ENCODE results near the gene RAB9B.

DNA sequence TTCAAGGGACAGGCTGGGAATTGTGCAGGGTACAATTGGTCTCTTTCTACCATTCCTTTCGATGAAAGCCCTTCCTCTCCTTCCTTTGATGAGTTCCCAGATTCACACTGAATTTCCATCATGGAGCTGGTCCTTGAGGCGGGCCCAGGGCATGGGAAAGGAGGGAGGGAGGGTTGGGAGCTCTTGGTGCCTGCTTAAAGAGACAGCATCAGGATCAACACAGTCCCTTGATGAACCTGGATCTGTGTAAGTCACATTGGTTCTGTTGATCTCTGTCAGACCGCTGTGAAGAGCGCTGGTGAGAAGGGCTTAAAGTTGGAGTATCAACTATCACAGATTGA lies 51.0 kb downstream of the RAB9B start:
- TF ChIP-seq, protein P1, sequence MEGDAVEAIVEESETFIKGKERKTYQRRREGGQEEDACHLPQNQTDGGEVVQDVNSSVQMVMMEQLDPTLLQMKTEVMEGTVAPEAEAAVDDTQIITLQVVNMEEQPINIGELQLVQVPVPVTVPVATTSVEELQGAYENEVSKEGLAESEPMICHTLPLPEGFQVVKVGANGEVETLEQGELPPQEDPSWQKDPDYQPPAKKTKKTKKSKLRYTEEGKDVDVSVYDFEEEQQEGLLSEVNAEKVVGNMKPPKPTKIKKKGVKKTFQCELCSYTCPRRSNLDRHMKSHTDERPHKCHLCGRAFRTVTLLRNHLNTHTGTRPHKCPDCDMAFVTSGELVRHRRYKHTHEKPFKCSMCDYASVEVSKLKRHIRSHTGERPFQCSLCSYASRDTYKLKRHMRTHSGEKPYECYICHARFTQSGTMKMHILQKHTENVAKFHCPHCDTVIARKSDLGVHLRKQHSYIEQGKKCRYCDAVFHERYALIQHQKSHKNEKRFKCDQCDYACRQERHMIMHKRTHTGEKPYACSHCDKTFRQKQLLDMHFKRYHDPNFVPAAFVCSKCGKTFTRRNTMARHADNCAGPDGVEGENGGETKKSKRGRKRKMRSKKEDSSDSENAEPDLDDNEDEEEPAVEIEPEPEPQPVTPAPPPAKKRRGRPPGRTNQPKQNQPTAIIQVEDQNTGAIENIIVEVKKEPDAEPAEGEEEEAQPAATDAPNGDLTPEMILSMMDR (IDR thresholded peaks at IDR 0.05): no peak
- TF ChIP-seq POLR2A (IDR thresholded peaks at IDR 0.05): no peak
- TF ChIP-seq EP300 (IDR thresholded peaks at IDR 0.05; ENCODE audit: low read depth): no peak

Data from transverse colon (tissue), 3 donors.